Caki2 (cell line): ENCODE measurements around the gene CLEC18A. TPM values are rescaled to one million over a fixed set of nuclear protein-coding genes. Genes with fewer than 3 reads are reported as not detected.
"Not testable (repeated sequence)": the region's sequence is repeated elsewhere in the genome, so short reads cannot be mapped to it uniquely, and the experiment has no call there.

ENCODE experiments used
- DNase-seq: peaks from one replicate; pipeline ENCODE4 v3.0.0-alpha.2; 2015; ENCODE audit warnings: low read depth
- in situ Hi-C: cut with HindIII; loops from 2 replicates; pipeline ENCODE4 v1.10.0; 2016; ENCODE audit warnings: low sequenced_read_pairs, low pct_unique_long_range_greater_than_20kb, mixed read lengths
- total RNA-seq: library from RNA; depleted of rRNA; stranded (reverse); fragments of >200 nt; shearing (Covaris generic); gene quantifications from 2 replicates; pipeline ENCODE4 v1.2.3, GENCODE V29; 2014; ENCODE audit warnings: low replicate concordance; rRNA removed

The CLEC18A gene
- total RNA-seq, 1 experiment from 2014 or later = not detected

DNA sequence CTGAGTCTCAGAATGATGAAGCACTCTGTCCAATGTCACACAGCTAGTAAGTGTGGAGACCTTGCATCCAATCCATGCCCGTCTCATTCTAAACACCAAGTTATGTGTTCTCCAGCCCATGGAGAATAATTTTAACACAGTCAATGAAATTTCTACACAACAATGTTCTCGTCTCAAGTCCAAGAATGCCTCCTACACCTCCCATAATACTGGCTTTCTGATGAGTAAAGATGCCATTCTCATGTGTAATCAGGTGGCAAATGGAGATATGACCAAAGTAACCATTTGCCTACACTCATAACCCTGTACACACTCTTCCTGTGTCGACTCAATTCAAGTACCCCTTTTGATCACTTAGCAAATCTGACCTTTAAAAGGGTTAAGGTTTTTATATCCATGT, 46.8 kb downstream of the CLEC18A start:
- in situ Hi-C loops = not testable (repeated sequence)
- peak; percentile 41 for DNase-seq

- DNase-seq, in situ Hi-C loops: not testable (repeated sequence)
Observed at GRCh38 chr16:69999801-70000200, 48.7 kb downstream of the CLEC18A start.

DNA sequence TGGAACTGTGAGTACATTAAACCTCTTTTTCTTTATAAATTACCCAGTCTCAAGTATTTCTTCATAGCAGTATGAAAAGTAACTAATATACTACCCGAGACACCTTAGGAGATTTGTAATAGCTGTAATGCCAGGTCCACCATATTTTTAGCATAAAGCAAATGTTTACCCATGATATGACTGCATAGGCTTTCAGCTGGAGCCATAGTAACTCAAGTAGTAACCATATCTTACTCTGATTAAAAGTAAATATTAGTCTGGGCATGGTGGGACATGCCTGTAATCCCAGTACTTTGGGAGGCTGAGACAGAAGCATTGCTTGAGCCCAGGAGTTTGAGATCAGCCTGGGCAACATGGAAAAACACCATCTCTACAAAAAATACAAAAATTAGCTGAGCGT, 52.4 kb downstream of the CLEC18A start:
- in situ Hi-C loops, DNase-seq: not testable (repeated sequence)

GRCh38 chr16:70008604-70009003, 57.5 kb downstream of the CLEC18A start:
- in situ Hi-C loops, DNase-seq: not testable (repeated sequence)

GRCh38 chr16:70010615-70011014, 59.5 kb downstream of the CLEC18A start:
- in situ Hi-C loops, DNase-seq: not testable (repeated sequence)

DNA sequence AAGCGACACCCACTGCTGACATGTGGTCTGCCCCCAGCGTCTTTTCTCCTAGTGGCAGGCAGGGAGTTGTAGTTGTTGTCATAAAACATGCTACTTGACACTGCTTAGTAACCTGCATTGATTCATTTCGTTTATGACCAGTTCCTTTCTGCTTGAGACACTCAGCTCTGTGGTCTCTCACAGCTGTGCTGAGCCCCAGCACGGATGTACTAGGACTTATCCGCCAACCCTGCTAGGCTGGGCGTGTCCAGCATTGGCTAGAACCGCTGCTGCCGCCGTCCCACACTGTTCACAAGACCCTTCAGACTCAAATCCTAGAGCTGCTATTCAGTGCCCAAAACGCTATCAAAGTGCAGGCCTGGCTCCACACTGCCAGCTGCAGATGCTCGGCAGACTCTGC, 60.0 kb downstream of the CLEC18A start:
- DNase-seq, in situ Hi-C loops: not testable (repeated sequence)

DNA sequence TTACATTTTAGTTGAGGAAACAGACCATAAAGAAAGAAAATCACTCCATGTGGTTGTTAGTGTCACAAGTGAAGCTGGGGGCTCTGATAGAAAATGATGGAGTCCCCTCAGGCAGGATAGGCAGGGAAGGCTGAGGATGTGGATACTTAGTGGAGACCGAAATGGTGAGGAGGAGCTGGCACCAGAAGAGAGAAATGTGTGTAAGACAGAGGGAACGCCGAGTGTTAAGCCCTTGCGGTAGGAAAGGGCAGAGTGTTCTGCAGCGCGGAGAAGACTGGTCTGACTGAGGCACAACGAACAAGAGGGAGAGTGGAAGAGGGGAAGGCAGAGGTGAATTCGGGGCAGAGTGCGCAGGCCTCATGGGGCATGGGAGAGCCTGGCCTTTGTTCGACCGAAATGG, 61.2 kb downstream of the CLEC18A start:
- in situ Hi-C loops, DNase-seq: not testable (repeated sequence)

DNA sequence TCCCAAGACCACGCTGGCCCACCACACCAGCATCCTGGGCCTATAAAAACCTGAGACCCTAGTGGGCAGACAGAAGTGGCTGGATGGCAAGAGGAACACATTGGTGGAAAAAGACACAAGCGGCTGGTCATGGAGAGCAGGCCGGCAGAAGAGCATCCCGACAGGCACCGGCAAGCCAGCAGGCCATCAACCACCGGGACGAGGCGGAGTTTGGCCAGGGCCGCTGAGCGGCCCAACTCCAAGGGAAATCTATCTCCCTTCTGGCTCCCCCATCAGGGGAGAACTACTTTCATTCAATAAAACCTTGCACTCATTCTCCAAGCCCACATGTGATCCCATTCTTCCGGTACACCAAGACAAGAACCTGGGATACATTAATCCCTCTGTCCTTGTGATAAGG, 61.8 kb downstream of the CLEC18A start:
- DNase-seq, in situ Hi-C loops: not testable (repeated sequence)

Other genes starting within 250 kb of the CLEC18A start
- gene NQO1, start 224.8 kb upstream of the CLEC18A start, total RNA-seq = 3,594 and 3,651 TPM in 2 replicates
- 116 and 142 TPM in 2 replicates for gene NOB1, start 196.4 kb upstream of the CLEC18A start, total RNA-seq
- gene WWP2, start 189.0 kb upstream of the CLEC18A start, total RNA-seq = 16.8 and 17.5 TPM in 2 replicates
- gene PDPR, start 163.0 kb downstream of the CLEC18A start, total RNA-seq = 3.7 and 5.1 TPM in 2 replicates
- gene CLEC18C, start 222.5 kb downstream of the CLEC18A start, total RNA-seq = not detected in 2 replicates